MCF 10A (cell line): ENCODE data around the gene TXNDC5. TPM values are rescaled to one million over a fixed set of nuclear protein-coding genes. Genes with fewer than 3 reads are reported as not detected.

Source experiments
- BruUV-seq: library from RNA; stranded (reverse); fragments of 400-500 nt; replicated peaks from 2 replicates; lab custom pipeline; 2021; lab: Mats Ljungman, UMichigan
- CTCF ChIA-PET: fragments of 300-600 bp; sonication (Branson Sonifier 250); formaldehyde crosslinking; extraction: SDS; loops from one replicate; lab custom pipeline; 2021; ENCODE audit warnings: antibody characterized with exemption, inconsistent platforms; lab: Yijun Ruan, JAX
- POLR2A ChIA-PET: fragments of 300-600, 350-650 bp; sonication (Branson Sonifier 250); formaldehyde crosslinking; extraction: SDS; loops from one replicate; lab custom pipeline; 2020; ENCODE audit warnings: antibody characterized with exemption, inconsistent platforms; lab: Yijun Ruan, JAX
- DNase-seq: peaks from one replicate; pipeline ENCODE4 v3.0.0-alpha.2; 2018; ENCODE audit not compliant: unreplicated experiment
- H3K27ac Mint-ChIP-seq: one replicate; pipeline ENCODE4 v1.8.0; 2022; ENCODE audit warnings: mild to moderate bottlenecking, low read depth, mixed read lengths; ENCODE audit not compliant: unreplicated experiment
- H3K27me3 Mint-ChIP-seq: one replicate; pipeline ENCODE4 v1.8.0; 2022; ENCODE audit warnings: mixed read lengths; ENCODE audit not compliant: insufficient read depth, unreplicated experiment
- H3K36me3 Mint-ChIP-seq: one replicate; pipeline ENCODE4 v1.8.0; 2022; ENCODE audit warnings: mild to moderate bottlenecking, moderate library complexity, mixed read lengths; ENCODE audit not compliant: insufficient read depth, unreplicated experiment
- H3K4me1 Mint-ChIP-seq: one replicate; pipeline ENCODE4 v1.8.0; 2022; ENCODE audit warnings: mixed read lengths; ENCODE audit not compliant: insufficient read depth, unreplicated experiment
- H3K4me3 Mint-ChIP-seq: one replicate; pipeline ENCODE4 v1.8.0; 2022; ENCODE audit warnings: mild to moderate bottlenecking, moderate library complexity, mixed read lengths; ENCODE audit not compliant: unreplicated experiment
- H3K9me3 Mint-ChIP-seq: one replicate; pipeline ENCODE4 v1.8.0; 2022; ENCODE audit warnings: mixed read lengths; ENCODE audit not compliant: unreplicated experiment
- intact Hi-C: fragments of 100-400 bp; cut with micrococcal nuclease; formaldehyde crosslinking; loops from 2 replicates; pipeline ENCODE4 v1.14.1; 2022
- total RNA-seq: library from RNA; stranded (reverse); gene quantifications from 2 replicates; pipeline ENCODE4 v1.2.3, GENCODE V29; 2022
- TF ChIP-seq, protein P1 (sequence below): fragments of 200-600 bp; IDR thresholded peaks from one replicate; pipeline ENCODE4 v1.8.0; 2022; ENCODE audit warnings: antibody characterized with exemption, mild to moderate bottlenecking; ENCODE audit not compliant: unreplicated experiment

Gene TXNDC5
- total RNA-seq, 1 experiment from 2014 or later = 195 TPM

DNA sequence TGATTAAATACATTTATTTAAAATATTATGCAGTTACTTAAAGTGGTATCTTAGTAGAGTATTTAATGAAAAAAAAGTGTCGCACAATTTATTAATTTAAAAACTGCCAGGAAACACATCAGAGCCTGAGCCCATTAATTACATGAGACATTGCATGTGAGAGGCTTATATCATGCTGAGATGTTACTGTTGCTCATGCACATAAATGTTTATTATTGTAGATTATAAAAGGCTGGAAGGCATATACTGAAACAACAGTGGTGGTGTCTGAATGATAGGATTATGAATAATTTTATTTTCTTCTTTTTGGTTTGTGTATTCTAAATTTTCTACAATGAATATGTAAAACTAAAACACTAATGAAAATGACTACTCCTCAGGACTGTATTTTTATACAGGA is 45.7 kb upstream of the TXNDC5 start:
- no peaks in the 10 kb centered on the region for H3K36me3 Mint-ChIP-seq

DNA sequence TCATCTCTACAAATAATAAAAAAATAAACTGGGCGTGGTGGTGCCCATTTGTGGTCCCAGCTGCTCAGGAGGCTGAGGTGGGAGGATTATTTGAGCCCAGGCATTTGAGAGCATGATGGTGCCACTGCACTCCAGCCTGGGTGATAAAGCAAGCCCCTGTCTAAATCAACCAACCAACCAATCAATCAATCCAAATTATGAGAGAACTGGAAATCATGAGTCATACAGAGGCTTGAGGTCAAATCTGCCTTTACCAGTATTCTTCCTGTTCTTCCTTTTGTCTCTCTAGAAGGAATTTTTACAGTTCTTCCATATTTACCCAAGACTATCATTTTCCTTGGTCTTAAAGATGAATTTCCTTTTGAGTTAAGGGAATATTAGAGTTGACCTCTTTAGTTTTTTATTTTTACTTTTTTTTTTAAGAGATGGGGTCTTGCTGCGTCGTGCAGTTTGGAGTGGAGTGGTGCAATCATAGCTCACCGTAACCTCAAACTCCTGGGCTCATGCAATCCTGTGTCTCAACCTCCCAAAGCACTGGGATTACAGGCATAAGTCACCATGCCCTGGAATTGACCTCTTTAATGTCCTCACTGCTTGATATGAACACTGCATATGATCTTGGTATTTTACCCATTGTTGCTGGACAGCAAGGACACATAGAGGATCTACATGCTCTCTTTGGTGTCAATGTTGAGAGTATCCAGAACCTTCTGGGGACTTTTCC is 44.1 kb upstream of the TXNDC5 start:
- Mint-ChIP-seq H3K27ac (no peak overlapping the region), H3K27me3 (peaks cover 21% of the 10 kb centered on the region), H3K4me1 (no peaks in the 10 kb centered on the region), H3K4me3 (no peak overlapping the region), H3K9me3 (no peaks in the 10 kb centered on the region), H3K36me3 (no peaks in the 10 kb centered on the region)
- BruUV-seq = no TSS peak
- intact Hi-C loops = no loop called here
- ChIA-PET CTCF (no interaction called here), POLR2A (interaction anchor here (0.7 kb wide), 1 partner anchor 16 kb away, joined by 3 read pairs; no protein-coding TSS in a partner anchor)
- DNase-seq = no peak
- TF ChIP-seq, protein P1, sequence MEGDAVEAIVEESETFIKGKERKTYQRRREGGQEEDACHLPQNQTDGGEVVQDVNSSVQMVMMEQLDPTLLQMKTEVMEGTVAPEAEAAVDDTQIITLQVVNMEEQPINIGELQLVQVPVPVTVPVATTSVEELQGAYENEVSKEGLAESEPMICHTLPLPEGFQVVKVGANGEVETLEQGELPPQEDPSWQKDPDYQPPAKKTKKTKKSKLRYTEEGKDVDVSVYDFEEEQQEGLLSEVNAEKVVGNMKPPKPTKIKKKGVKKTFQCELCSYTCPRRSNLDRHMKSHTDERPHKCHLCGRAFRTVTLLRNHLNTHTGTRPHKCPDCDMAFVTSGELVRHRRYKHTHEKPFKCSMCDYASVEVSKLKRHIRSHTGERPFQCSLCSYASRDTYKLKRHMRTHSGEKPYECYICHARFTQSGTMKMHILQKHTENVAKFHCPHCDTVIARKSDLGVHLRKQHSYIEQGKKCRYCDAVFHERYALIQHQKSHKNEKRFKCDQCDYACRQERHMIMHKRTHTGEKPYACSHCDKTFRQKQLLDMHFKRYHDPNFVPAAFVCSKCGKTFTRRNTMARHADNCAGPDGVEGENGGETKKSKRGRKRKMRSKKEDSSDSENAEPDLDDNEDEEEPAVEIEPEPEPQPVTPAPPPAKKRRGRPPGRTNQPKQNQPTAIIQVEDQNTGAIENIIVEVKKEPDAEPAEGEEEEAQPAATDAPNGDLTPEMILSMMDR = no peak

More for the DNA sequence above, 45.7 kb upstream of the TXNDC5 start:
- H3K27me3 Mint-ChIP-seq = peaks cover 13% of the 10 kb centered on the region
- H3K4me3 Mint-ChIP-seq = no peak overlapping the region
- no TSS peak for BruUV-seq
- ChIA-PET POLR2A (no interaction called here), CTCF (interaction anchor here (0.6 to 0.7 kb wide), 2 partner anchors 13 to 114 kb away, joined by 4 read pairs; no protein-coding TSS in a partner anchor)
- no peaks in the 10 kb centered on the region for H3K9me3 Mint-ChIP-seq
- TF ChIP-seq, protein P1 = no peak
- intact Hi-C loops = no loop called here
- no peak for DNase-seq
- no peaks in the 10 kb centered on the region for H3K4me1 Mint-ChIP-seq
- no peak overlapping the region for H3K27ac Mint-ChIP-seq

DNA sequence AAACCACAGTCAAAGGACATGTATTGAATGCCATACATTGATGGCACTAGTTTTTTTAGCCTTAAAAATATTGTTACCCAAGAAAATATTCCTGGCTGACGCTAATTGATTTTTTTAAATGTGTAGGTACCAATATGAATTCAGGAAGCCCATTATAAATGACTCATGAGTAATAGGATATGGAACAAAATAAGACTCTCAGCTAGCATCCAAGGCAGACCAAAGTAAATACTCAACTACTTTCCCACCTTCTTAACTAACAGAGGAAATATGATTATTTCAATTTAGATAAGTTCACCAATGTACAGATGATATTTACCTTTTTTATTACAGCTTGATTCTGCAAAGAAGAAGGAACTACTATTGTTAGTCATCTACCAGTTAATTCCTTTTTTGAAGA is 43.2 kb upstream of the TXNDC5 start:
- no peak overlapping the region for H3K27ac Mint-ChIP-seq
- TF ChIP-seq, protein P1 = no peak
- H3K4me1 Mint-ChIP-seq = no peaks in the 10 kb centered on the region
- BruUV-seq = no TSS peak
- peaks cover 21% of the 10 kb centered on the region for H3K27me3 Mint-ChIP-seq
- intact Hi-C loops = no loop called here
- no peak for DNase-seq
- H3K9me3 Mint-ChIP-seq = no peaks in the 10 kb centered on the region
- ChIA-PET CTCF (no interaction called here), POLR2A (interaction anchor here (0.7 kb wide), 1 partner anchor 8 kb away, joined by 3 read pairs; no protein-coding TSS in a partner anchor)
- H3K4me3 Mint-ChIP-seq = no peak overlapping the region
- H3K36me3 Mint-ChIP-seq = peaks cover 5% of the 10 kb centered on the region

DNA sequence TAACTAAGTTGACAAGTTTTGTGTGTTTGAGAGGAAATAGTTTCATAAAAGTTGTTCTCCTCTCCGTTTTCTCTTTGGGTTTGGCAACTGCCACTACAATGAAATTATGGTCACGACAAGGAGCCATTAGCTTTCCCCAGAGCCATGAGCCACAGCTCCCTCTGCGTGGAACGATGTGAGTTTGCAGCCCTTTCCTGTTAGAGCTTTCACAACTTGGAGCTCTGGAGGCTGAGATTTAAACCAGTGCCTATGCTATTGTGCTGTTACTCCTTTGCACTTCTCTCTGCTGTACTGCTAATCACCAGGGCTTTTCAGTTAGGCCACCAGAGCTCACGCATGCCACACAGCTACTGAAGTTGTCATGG is 29.3 kb upstream of the TXNDC5 start:
- Mint-ChIP-seq H3K4me3 (no peak overlapping the region), H3K9me3 (no peaks in the 10 kb centered on the region), H3K4me1 (peaks cover 4% of the 10 kb centered on the region), H3K27ac (peak overlapping the region; percentile 72), H3K27me3 (no peaks in the 10 kb centered on the region), H3K36me3 (no peaks in the 10 kb centered on the region)
- ChIA-PET CTCF (interaction anchor here (0.6 to 0.7 kb wide), 2 partner anchors 213 to 1802 kb away, joined by 3 read pairs; no protein-coding TSS in a partner anchor), POLR2A (no interaction called here)
- no TSS peak for BruUV-seq
- TF ChIP-seq, protein P1 = no peak
- intact Hi-C loops = no loop called here
- no peak for DNase-seq
